ENCODE results near the gene CELF4.

DNA sequence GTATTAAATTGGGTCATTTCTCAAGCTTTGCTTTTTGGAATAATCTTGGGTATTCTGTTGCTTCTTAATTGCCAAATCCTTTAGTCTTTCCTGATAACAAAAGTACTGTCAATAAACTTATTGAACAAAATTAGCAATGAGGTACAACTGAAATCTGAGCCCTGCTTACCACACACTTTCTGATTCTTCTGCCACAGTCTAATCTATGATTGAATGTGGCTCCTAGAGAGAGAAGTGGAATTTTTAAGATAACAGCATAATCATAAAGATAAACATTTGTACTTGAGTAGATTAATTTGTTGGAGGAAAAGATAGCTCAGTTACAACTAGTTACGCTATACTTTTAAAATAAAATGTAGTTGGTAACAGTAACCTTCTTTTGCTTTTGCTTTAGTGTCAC lies 354.8 kb downstream of the CELF4 start:
- no peak for TF ChIP-seq MXI1 (IDR thresholded peaks at IDR 0.05; ENCODE audit: borderline replicate concordance, low read depth, low read length)
- TF ChIP-seq, protein P1, sequence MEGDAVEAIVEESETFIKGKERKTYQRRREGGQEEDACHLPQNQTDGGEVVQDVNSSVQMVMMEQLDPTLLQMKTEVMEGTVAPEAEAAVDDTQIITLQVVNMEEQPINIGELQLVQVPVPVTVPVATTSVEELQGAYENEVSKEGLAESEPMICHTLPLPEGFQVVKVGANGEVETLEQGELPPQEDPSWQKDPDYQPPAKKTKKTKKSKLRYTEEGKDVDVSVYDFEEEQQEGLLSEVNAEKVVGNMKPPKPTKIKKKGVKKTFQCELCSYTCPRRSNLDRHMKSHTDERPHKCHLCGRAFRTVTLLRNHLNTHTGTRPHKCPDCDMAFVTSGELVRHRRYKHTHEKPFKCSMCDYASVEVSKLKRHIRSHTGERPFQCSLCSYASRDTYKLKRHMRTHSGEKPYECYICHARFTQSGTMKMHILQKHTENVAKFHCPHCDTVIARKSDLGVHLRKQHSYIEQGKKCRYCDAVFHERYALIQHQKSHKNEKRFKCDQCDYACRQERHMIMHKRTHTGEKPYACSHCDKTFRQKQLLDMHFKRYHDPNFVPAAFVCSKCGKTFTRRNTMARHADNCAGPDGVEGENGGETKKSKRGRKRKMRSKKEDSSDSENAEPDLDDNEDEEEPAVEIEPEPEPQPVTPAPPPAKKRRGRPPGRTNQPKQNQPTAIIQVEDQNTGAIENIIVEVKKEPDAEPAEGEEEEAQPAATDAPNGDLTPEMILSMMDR (conservative IDR thresholded peaks at IDR 0.05; ENCODE audit: low read depth, low read length), result no peak
- no peak for TF ChIP-seq BHLHE40 (IDR thresholded peaks at IDR 0.05; ENCODE audit: low read depth, low read length)
- TF ChIP-seq RAD21 (IDR thresholded peaks at IDR 0.05; ENCODE audit: low read length), result no peak
